H9 (cell line): Measurements from ENCODE around the gene CEP164. TPM values are rescaled to one million over a fixed set of nuclear protein-coding genes. Genes with fewer than 3 reads are reported as not detected.

ENCODE experiments used
- DNase-seq: peaks from one replicate; pipeline ENCODE4 v3.0.0-alpha.2; 2017
- H2AFZ ChIP-seq: one replicate; pipeline ENCODE4 v1.6.1; 2013; ENCODE audit warnings: mild to moderate bottlenecking, low read length, control low read depth, moderate library complexity
- H2AK5ac ChIP-seq: 2 replicates; pipeline ENCODE4 v1.6.1; 2013; ENCODE audit warnings: low read length, control low read depth, mixed read lengths; ENCODE audit not compliant: insufficient read length
- H2BK120ac ChIP-seq: one replicate; pipeline ENCODE4 v1.6.1; 2013; ENCODE audit warnings: low read depth, mild to moderate bottlenecking, low read length, control low read depth, inconsistent platforms; ENCODE audit not compliant: poor library complexity, severe bottlenecking
- H2BK12ac ChIP-seq: 2 replicates; pipeline ENCODE4 v1.6.1; 2013; ENCODE audit warnings: low read length, control low read depth, mixed read lengths, low read depth; ENCODE audit not compliant: insufficient read length
- H2BK15ac ChIP-seq: 2 replicates; pipeline ENCODE4 v1.6.1; 2013; ENCODE audit warnings: low read depth, low read length, control low read depth
- H2BK20ac ChIP-seq: one replicate; pipeline ENCODE4 v1.6.1; 2013; ENCODE audit warnings: low read depth, mild to moderate bottlenecking, low read length, control low read depth, inconsistent platforms; ENCODE audit not compliant: poor library complexity, severe bottlenecking
- H2BK5ac ChIP-seq: 2 replicates; pipeline ENCODE4 v1.6.1; 2013; ENCODE audit warnings: low read length, control low read depth, mixed read lengths; ENCODE audit not compliant: insufficient read length
- H3K14ac ChIP-seq: 2 replicates; pipeline ENCODE4 v1.6.1; 2013; ENCODE audit warnings: low read length, control low read depth; ENCODE audit not compliant: insufficient read depth
- H3K18ac ChIP-seq: 2 replicates; pipeline ENCODE4 v1.6.1; 2013; ENCODE audit warnings: low read depth, mild to moderate bottlenecking, mixed read lengths, low read length, control low read depth; ENCODE audit not compliant: insufficient read length
- H3K23ac ChIP-seq: 2 replicates; pipeline ENCODE4 v1.6.1; 2013; ENCODE audit warnings: low read length, control low read depth, mixed read lengths, low read depth; ENCODE audit not compliant: insufficient read length
- H3K23me2 ChIP-seq: 2 replicates; pipeline ENCODE4 v1.6.1; 2013; ENCODE audit warnings: low read depth, mild to moderate bottlenecking, mixed read lengths, low read length, control low read depth; ENCODE audit not compliant: insufficient read length, poor library complexity, severe bottlenecking
- H3K27ac ChIP-seq: 2 replicates; pipeline ENCODE4 v1.5.1; 2013; ENCODE audit warnings: low read length, control low read depth, mixed read lengths, low read depth; ENCODE audit not compliant: insufficient read length
- H3K27me3 ChIP-seq: 2 replicates; pipeline ENCODE4 v1.6.1; 2013; ENCODE audit warnings: low read length, control low read depth, inconsistent platforms; ENCODE audit not compliant: insufficient read depth
- H3K4ac ChIP-seq: 2 replicates; pipeline ENCODE4 v1.6.1; 2013; ENCODE audit warnings: low read depth, mild to moderate bottlenecking, control low read depth, inconsistent platforms, low read length, moderate library complexity
- H3K4me1 ChIP-seq: 2 replicates; pipeline ENCODE4 v1.6.1; 2013; ENCODE audit warnings: low read length, control low read depth, inconsistent platforms; ENCODE audit not compliant: insufficient read depth
- H3K4me2 ChIP-seq: 2 replicates; pipeline ENCODE4 v1.6.1; 2013; ENCODE audit warnings: low read length, control low read depth, mixed read lengths; ENCODE audit not compliant: insufficient read length, insufficient read depth
- H3K56ac ChIP-seq: 2 replicates; pipeline ENCODE4 v1.6.1; 2013; ENCODE audit warnings: low read depth, mild to moderate bottlenecking, mixed read lengths, low read length, control low read depth; ENCODE audit not compliant: insufficient read length
- H3K79me1 ChIP-seq: 2 replicates; pipeline ENCODE4 v1.6.1; 2013; ENCODE audit warnings: low read depth, mild to moderate bottlenecking, moderate library complexity, low read length, control low read depth, inconsistent platforms; ENCODE audit not compliant: insufficient read depth, poor library complexity, severe bottlenecking
- H3K79me2 ChIP-seq: 2 replicates; pipeline ENCODE4 v1.6.1; 2013; ENCODE audit warnings: low read length, control low read depth, inconsistent platforms; ENCODE audit not compliant: insufficient read depth
- H3K9ac ChIP-seq: 2 replicates; pipeline ENCODE4 v1.6.1; 2013; ENCODE audit warnings: low read length, control low read depth, mixed read lengths; ENCODE audit not compliant: insufficient read length; ENCODE audit errors: extremely low read depth
- H3K9me3 ChIP-seq: one replicate; pipeline ENCODE4 v1.6.1; 2013; ENCODE audit warnings: low read depth, low read length, inconsistent platforms; ENCODE audit not compliant: control insufficient read depth
- H3T11ph ChIP-seq: one replicate; pipeline ENCODE4 v1.6.1; 2013; ENCODE audit warnings: mild to moderate bottlenecking, low read length, control low read depth, inconsistent platforms
- H4K20me1 ChIP-seq: one replicate; pipeline ENCODE4 v1.6.1; 2013; ENCODE audit not compliant: control insufficient read depth, insufficient read length, insufficient read depth
- H4K5ac ChIP-seq: 2 replicates; pipeline ENCODE4 v1.6.1; 2013; ENCODE audit warnings: low read depth, mild to moderate bottlenecking, mixed read lengths, low read length, control low read depth; ENCODE audit not compliant: insufficient read length
- H4K8ac ChIP-seq: replicated peaks from 2 replicates; pipeline ENCODE4 v1.6.1; 2013; ENCODE audit warnings: low read length, control low read depth, mixed read lengths, low read depth; ENCODE audit not compliant: insufficient read length
- H4K91ac ChIP-seq: 2 replicates; pipeline ENCODE4 v1.6.1; 2013; ENCODE audit warnings: low read depth, mild to moderate bottlenecking, moderate library complexity, mixed read lengths, low read length, control low read depth; ENCODE audit not compliant: insufficient read length
- H3K27ac Mint-ChIP-seq, 3 experiments: 2 replicates in 2 of 3; 3 replicates in 1 of 3; pipeline ENCODE4 v1.8.0; 2020 to 2021; ENCODE audit warnings: mixed read lengths in 3 of 3, mild to moderate bottlenecking in 1 of 3, moderate library complexity in 1 of 3
- H3K27me3 Mint-ChIP-seq: 2 replicates; pipeline ENCODE4 v1.8.0; 2021; ENCODE audit warnings: low read depth, mild to moderate bottlenecking, moderate library complexity, mixed read lengths
- H3K36me3 Mint-ChIP-seq, 3 experiments: 2 replicates in 2 of 3; 3 replicates in 1 of 3; pipeline ENCODE4 v1.8.0; 2020 to 2021; ENCODE audit warnings: low read depth in 3 of 3, mixed read lengths in 3 of 3; ENCODE audit not compliant: insufficient read depth in 1 of 3
- H3K4me1 Mint-ChIP-seq, 2 experiments: 2 replicates each; pipeline ENCODE4 v1.8.0; 2020; ENCODE audit warnings: mixed read lengths in 2 of 2
- H3K4me3 Mint-ChIP-seq, 2 experiments: 2 replicates in 1 of 2; 3 replicates in 1 of 2; pipeline ENCODE4 v1.8.0; 2020 to 2021; ENCODE audit warnings: mild to moderate bottlenecking in 2 of 2, mixed read lengths in 2 of 2, moderate library complexity in 1 of 2
- H3K9me3 Mint-ChIP-seq, 2 experiments: 2 replicates in 1 of 2; 3 replicates in 1 of 2; pipeline ENCODE4 v1.8.0; 2020; ENCODE audit warnings: mild to moderate bottlenecking in 2 of 2, mixed read lengths in 2 of 2, moderate library complexity in 1 of 2
- CTCF ChIP-seq: fragments of 200-600 bp; sonication (generic); conservative IDR thresholded peaks from 3 replicates; pipeline ENCODE4 v1.8.0; 2021; ENCODE audit warnings: antibody characterized with exemption, mild to moderate bottlenecking
- WGBS: extraction: QIAGEN DNeasy Blood & Tissue Kit; methylation state at CpG from one replicate; pipeline ENCODE4 v1.1.7; 2013; ENCODE audit warnings: missing lambda C conversion rate, low lambda C conversion rate, mixed read lengths; ENCODE audit not compliant: insufficient read length; ENCODE audit errors: extremely low coverage; 5-methylcytosine and 5-hydroxymethylcytosine counted together
- total RNA-seq: library from RNA; stranded (reverse); gene quantifications from 2 replicates; pipeline ENCODE4 v1.2.1, GENCODE V29; 2021

The CEP164 gene
- total RNA-seq, 1 experiment from 2014 or later = 24.9 TPM

DNA sequence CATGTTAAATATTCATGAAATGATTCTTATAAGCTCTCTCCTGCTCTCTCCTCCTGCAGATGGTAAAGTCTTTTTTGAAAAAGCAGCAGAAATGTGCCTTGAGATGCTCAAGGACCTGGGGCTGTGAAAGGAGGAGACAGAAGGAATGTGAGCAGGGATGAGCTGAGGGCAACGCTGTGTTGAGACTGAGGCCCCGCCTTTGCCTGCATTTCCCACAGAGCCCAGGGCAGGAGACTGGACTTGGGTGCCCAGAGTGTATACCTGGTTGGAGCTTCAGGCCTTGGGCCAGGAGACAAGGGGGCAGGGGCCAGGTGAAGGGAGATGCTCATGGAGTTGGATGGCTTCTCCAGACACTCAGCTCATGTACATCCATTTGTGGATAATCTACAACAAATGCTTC, 39.2 kb downstream of the CEP164 start:
- H3K4me2 ChIP-seq = no peak overlapping the region
- H2AFZ ChIP-seq = no peak overlapping the region
- H3K23ac ChIP-seq = no peak overlapping the region
- H2BK20ac ChIP-seq = no peak overlapping the region
- H4K91ac ChIP-seq = no peak overlapping the region
- no peaks in the 10 kb centered on the region for H3K4me1 ChIP-seq
- H3K36me3 Mint-ChIP-seq = peaks cover 5 to 45% (median 42%) of the 10 kb centered on the region in 3 experiments; a peak in 6 of 7 replicates
- H2BK15ac ChIP-seq = no peak overlapping the region
- H2AK5ac ChIP-seq = no peak overlapping the region
- H3K27me3 Mint-ChIP-seq = no peaks in the 10 kb centered on the region
- H4K8ac ChIP-seq = no peak overlapping the region
- H2BK120ac ChIP-seq = no peak overlapping the region
- no peak for DNase-seq
- no peak overlapping the region for H3K27ac ChIP-seq
- no peaks in the 10 kb centered on the region for H3K23me2 ChIP-seq
- H3K79me1 ChIP-seq = no peaks in the 10 kb centered on the region
- no peaks in the 10 kb centered on the region for H3K9me3 Mint-ChIP-seq
- no peak overlapping the region for H3K14ac ChIP-seq
- H3K9me3 ChIP-seq = no peaks in the 10 kb centered on the region
- no peak overlapping the region for H2BK5ac ChIP-seq
- TF ChIP-seq CTCF = no peak
- no peak overlapping the region for H2BK12ac ChIP-seq
- H3K18ac ChIP-seq = no peak overlapping the region
- no peak overlapping the region for H3K9ac ChIP-seq
- no peaks in the 10 kb centered on the region for H3K27me3 ChIP-seq
- no peaks in the 10 kb centered on the region for H4K20me1 ChIP-seq
- no peak overlapping the region for H3T11ph ChIP-seq
- WGBS = no CpG with 5 or more reads among the region's 2 CpGs
- no peaks in the 10 kb centered on the region for H3K4me1 Mint-ChIP-seq
- H3K79me2 ChIP-seq = no peaks in the 10 kb centered on the region
- H4K5ac ChIP-seq = no peak overlapping the region
- H3K4me3 Mint-ChIP-seq = no peak overlapping the region
- no peak overlapping the region for H3K56ac ChIP-seq
- H3K27ac Mint-ChIP-seq = no peak overlapping the region
- H3K4ac ChIP-seq = no peak overlapping the region
